ENCODE results near the gene PLEKHJ1.

PLEKHJ1 gene

GRCh38 chr19:2249010-2249866 is 13.1 kb upstream of the PLEKHJ1 start, which contains the start of gene AMH:
Gene AMH, plus strand, starts transcription at chr19:2249323. Its CDS starts 10 bp downstream, at chr19:2249333.
- no peak for DNase-seq (ENCODE audit: low read depth in 2 of 2)

GRCh38 chr19:2248136-2249009 is 12.2 kb upstream of the PLEKHJ1 start:
- DNase-seq (ENCODE audit: low read depth in 2 of 2) = no peak

DNA sequence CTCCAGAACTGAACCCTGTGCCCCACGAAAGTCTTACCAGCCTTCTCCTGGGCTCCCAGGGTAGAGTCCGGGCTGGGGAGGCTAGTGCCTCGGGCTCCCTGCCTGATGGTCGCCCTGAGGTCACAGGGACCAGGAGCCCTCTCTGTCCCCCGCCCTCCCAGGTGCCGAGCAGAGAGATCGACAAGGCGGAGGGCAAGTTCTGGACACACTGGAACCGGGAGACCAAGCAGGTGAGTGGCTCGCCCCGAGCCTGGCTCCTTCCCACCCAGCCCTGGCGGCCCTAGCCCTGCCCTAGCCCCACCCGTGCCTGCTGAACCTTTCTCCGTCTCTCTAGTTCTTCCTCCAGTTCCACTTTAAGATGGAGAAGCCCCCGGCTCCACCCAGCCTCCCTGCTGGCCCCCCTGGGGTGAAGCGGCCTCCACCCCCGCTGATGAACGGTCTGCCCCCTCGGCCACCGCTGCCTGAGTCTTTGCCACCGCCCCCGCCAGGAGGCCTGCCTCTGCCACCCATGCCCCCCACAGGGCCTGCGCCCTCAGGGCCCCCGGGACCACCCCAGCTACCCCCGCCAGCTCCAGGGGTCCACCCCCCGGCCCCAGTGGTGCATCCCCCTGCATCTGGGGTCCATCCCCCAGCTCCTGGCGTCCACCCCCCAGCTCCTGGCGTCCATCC is 11.4 kb upstream of the PLEKHJ1 start:
- no peak for DNase-seq (ENCODE audit: low read depth in 2 of 2)

- DNase-seq (ENCODE audit: low read depth in 2 of 2) = no peak
Observed at GRCh38 chr19:2246801-2247361, 10.8 kb upstream of the PLEKHJ1 start.

DNA sequence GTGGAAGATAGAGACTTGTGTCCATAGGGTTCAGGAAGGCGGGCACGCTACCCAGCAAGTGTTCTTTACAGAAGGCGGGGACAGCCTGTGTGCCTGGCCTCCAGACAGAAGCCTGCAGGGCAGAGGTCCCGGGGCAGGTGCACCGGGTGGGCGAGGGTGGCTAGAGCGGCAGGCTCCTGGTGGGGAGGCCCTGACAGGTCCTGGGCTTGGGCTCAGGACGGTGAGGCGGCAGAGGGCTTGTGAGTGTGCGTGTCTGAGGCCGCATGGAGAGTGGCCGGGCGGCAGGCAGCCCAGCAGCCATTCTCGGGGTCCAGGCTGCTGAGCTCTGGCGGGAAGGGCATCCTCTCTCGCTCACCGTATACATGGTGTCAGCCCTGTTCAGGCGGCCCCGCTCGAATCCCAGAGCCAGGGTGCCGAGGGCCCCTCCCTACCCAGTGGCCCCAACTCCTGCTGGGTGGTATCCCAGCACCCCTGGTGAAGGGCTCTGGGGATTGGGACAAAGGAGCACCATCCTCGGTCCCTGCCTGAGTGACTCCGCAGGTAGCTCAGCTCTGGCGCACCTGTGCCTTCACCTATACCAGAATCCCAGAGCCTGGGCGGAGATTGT is 10.0 kb upstream of the PLEKHJ1 start:
- no peak for DNase-seq (ENCODE audit: low read depth in 2 of 2)

DNA sequence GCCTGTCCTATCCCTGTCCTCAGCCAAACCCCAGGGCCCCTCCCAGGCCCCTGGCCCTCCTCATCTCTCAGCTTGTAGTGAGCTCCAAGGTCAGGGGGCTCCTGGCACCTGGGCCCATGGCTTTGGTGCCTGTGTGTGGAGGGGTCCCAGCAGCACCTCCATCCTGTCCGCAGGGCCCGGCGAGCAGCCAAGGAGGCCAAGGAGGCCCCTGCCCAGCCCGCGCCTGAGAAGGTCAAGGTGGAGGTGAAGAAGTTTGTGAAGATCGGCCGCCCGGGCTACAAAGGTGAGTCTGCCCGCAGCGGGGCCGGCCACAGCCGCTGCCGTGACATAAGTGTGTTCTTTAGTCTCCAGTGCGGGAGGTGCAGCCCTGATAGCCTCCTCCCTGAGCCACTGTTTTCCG is 9.1 kb upstream of the PLEKHJ1 start:
- no peak for DNase-seq (ENCODE audit: low read depth in 2 of 2)

DNA sequence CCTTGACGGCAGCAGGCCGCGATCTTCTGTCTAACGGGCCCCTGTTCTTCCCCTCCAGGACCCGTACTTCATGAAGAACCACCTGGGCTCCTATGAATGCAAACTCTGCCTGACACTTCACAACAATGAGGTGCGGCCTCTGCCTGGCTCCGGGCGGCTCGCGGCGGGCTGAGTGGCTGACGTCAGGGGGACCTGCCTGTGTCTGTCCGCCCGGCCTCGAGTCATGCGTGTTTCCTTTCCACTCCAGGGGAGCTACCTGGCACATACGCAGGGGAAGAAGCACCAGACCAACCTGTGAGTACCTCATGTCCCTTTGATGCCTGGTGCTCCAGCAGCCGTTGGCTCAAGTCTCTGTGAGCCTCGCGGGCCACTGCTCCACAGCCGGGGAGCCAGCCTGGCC is 8.4 kb upstream of the PLEKHJ1 start:
- no peak for DNase-seq (ENCODE audit: low read depth in 2 of 2)

DNA sequence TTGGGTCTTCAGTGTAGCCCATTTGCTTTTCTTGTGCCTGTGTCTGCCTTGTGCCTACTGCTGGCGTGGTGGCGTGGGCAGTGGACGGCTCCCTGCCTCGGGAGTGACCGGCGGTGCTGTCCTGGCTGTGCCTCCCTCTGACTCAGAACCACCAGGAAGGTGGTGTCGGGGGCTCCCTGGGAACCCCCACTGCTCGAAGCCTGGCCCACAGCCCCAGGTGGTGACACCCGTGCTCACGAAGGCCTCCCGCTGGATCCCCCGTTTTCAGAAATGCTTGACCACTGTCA is 7.9 kb upstream of the PLEKHJ1 start:
- no peak for DNase-seq (ENCODE audit: low read depth in 2 of 2)

GRCh38 chr19:2243274-2244124 is 7.4 kb upstream of the PLEKHJ1 start:
- no peak for DNase-seq (ENCODE audit: low read depth in 2 of 2)

DNA sequence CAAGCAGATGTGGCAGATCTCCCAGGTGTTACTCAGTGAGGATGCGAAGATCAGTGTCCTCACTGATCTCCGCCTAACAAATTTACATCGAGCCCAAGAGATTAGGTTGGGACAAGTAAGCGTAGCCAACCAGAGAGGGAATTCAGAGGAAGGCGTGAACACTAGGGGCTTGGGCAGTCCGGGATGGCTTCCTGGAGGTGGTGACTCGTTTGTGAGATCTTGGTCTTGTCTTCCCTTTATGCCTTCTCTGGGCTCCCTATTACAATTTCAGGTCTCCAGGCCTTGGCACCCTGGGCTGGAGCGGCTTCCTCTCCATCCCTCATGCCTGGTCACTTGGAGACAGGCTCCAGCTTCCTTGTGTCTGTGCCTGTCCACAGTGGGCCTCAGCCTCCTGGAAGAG is 6.7 kb upstream of the PLEKHJ1 start:
- no peak for DNase-seq (ENCODE audit: low read depth in 2 of 2)

DNA sequence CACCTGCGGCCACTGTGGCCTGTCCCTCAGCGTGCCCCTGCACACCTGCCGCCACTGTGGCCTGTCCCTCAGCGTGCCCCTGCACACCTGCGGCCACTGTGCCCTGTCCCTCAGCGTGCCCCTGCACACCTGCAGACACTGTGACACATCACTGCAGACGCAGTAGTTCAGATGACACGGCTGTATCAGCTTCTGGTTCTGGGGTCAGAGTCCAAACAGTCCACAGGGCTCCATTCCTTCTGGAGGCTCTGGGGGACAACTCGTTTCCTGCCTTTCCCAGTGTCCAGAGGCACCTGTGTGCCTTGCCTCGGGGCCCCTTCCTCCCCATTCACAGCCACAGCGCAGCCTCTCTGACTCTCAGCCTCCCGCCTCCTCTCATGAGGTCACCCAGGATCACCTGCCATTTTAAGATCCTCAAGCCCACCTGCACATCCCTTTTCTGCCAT is 6.0 kb upstream of the PLEKHJ1 start:
- DNase-seq (ENCODE audit: low read depth in 2 of 2) = no peak

- DNase-seq (ENCODE audit: low read depth in 2 of 2) = no peak
Observed at GRCh38 chr19:2240881-2241760, 5.0 kb upstream of the PLEKHJ1 start.

DNA sequence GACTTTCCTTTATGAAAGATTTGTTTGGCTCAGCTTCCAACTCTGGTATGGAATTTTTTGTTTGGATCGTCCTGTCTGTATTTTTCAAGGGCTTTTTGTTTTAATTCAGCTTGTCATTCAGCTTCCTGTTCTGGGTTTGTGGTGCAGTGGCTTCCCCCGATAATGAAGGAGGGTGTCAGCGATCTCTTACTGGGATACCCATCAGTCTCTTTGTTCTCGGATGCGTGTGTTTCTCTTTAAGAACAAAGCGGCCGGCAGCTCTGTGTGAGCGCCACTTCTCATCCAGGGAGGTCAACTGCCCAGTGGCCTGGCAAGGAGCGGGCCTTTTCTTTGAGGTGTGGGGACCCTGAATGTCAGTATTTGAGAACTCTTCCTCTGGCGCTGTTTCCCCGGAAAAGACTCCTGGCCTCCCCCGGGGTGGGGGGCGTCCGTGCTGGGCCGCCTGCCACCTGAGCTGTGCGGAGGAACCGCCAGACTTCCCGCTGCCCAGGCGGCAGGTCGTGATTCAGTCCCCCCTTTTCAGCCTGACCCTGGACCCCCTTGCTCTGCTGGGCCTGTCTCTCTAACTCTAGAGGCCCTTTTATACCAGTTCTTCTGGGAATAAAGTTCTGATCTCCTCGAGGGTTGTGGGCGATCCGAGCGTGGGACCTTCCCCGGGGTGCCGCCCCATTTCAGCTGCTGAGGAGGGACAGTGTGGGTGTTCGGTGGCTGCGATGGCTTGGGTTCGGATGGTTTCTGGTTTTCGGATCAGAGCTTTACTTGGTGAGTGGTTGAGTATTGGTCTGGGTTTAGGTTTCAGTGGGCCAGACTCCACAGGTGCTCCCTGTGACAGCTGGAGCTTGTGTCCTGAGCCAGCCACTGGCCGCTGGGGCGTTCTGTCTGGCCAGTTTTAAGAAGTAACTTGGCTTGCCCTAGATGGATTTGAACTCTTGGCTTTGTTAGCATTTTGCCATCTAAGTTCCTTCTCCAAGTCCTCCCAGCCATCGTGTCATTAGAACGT is 3.9 kb upstream of the PLEKHJ1 start:
- DNase-seq (ENCODE audit: low read depth in 2 of 2) = no peak

DNA sequence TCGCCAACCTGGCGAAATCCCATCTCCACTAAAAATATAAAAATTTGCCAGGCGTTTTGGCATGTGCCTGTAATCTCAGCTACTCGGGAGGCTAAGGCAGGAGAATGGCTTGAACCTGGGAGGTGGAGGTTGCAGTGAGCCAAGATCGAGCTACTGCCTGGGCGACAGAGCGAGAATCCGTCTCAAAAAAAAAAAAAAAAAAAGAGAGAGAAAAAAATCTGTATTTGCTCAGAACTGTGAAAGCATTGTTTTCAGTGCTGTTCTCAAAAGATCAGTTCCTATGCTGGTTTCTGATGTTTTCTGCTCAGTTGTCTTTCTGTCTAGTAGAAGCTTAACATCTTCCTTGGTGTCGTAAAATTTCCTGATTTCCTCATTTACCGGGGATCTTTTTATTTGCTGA is 3.0 kb upstream of the PLEKHJ1 start:
- no peak for DNase-seq (ENCODE audit: low read depth in 2 of 2)

GRCh38 chr19:2237869-2238153 is 1.7 kb upstream of the PLEKHJ1 start:
- no peak for DNase-seq (ENCODE audit: low read depth in 2 of 2)

DNA sequence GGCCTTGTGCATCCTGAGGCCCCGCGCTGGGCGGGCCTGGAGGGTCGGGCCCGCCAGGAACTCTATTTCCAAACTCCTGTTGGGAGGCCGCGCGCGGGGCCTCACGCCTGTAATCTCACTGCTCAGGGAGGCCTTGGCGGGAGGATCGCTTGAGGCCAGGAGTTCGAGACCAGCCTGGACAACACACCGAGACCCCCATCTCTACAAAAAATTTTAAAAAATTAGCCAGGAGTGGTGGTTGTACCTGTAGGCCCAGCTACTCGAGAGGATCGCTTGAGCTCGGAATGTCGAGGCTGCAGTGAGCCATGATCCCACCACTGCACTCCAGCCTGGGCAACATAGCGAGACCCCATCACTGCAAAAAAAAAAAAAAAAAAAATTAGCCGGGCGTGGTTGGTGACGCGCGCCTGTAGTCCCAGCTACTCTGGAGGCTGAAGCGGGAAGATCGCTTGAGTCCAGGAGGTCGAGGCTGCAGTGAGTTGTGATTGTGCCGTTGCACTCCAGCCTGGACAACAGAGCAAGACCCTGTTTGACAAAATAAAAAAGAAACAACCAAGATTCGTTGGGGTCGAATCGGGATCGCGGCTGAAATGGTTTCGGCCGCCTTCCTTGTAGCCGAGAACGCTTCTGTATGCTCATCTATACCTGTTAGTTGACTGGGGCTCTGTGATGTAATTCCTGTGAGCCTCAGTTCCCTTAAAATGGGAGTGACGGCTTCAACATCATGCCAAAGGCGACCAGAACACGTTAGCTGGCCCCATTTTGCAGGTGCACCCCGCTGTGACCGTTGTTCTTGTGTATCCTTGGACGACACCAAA is 1.1 kb upstream of the PLEKHJ1 start:
- DNase-seq (ENCODE audit: low read depth in 2 of 2) = no peak

- no peak for DNase-seq (ENCODE audit: low read depth in 2 of 2)
Observed at GRCh38 chr19:2236064-2236313, 140 bp downstream of the PLEKHJ1 start.

All from stimulated activated CD4-positive, alpha-beta T cell treated with anti-CD3 and anti-CD28 coated beads, Interleukin-15, amount 100 ng/mL, for 48 hours (primary cell).